LHCN-M2 (cell line): Measurements from ENCODE around the gene EGLN2. TPM values are rescaled to one million over a fixed set of nuclear protein-coding genes. Genes with fewer than 3 reads are reported as not detected.
"Not testable (repeated sequence)": the region's sequence is repeated elsewhere in the genome, so short reads cannot be mapped to it uniquely, and the experiment has no call there.

Source experiments
- DNase-seq: peaks from one replicate; pipeline ENCODE4 v3.0.0-alpha.2; 2012; ENCODE audit warnings: low read depth
- total RNA-seq: library from RNA; depleted of rRNA; stranded (reverse); fragments of >200 nt; gene quantifications from 2 replicates; pipeline ENCODE4 v1.2.3, GENCODE V29; 2014

Gene EGLN2
- total RNA-seq, 1 experiment from 2014 or later, result 101 TPM

DNA sequence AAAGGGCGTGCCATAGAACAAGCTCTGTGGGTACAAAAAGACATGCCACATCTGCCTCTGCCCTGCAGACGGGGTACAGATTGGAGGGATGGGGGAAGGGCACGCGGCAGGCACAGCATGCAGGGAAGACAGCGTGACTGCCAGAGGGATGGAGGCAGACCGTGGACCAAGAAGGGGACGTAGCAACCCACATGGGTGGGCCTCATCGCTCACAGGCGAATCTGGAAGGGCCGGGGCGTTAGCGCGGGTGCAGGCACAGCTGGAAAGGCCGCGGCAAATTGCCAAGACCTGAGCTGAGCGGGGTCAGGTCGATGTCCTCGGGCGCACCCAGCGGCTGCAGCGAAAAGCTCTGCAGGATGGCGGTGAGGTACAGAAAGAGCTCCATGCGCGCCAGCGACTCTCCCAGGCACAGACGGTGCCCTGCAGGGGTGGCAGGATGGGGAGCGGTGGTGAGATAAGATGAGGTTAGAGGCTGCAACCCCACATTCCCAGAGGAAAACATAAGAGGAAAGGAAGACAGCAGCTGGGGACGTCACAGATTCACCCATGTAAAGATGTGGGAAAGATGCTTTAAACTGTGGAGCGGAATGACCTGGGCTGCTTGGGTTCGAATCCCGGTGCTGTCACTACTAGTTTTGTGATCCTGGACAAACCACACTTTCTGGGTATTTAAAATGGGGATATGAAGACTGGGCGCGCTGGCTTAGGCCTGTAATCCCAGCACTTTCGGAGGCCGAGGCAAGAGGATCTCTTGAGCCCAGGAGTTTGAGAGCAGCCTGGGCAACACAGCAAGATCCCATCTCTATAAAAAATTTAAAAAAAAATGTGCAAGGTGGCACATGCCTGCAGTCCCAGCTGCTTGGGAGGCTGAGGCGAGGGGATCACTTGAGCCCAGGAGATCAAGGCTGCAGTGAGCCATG lies 19.7 kb downstream of the EGLN2 start:
- peak; percentile 44 for DNase-seq

DNA sequence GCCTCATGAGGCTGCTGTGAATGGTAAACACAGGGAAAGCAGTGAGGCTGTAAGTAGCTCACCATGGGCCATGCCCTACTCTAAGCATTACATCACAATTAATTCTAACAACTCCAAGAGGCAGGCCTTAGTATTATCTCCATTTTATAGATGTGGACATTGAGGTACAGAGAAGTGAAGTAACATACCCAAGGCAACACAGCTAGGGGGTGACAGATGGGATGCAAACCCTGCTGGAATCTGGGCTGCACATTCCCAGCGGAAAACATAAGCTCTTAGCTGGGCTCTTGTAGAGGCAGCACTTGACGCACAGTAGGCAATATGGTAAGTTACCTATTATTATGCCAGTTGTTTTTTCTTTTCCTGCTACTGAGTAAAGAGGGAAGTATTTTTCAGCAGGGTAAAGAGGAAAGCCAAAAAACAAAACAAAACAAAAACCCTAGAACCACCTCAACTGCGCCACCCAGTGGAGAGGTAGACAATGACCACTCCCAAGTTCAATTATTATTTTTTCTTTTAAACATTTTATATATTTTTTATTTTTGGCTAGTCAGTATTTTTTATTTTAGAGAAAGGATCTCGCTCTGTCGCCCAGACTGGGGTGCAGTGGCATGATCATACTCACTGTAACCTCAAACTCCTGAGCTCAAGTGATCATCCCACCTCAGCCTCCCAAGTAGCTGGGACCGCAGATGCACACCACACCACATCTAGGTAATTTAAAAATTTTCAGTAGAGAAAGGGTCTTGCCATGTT lies 20.7 kb downstream of the EGLN2 start:
- DNase-seq, result peak; percentile 36

GRCh38 chr19:40822161-40822560 lies 23.2 kb downstream of the EGLN2 start:
- DNase-seq, result no peak

GRCh38 chr19:40822704-40823553 lies 23.9 kb downstream of the EGLN2 start:
- DNase-seq, result not testable (repeated sequence)

- DNase-seq, result not testable (repeated sequence)
Measured at GRCh38 chr19:40824916-40825315, 25.9 kb downstream of the EGLN2 start.

GRCh38 chr19:40825460-40826095 lies 26.6 kb downstream of the EGLN2 start:
- not testable (repeated sequence) for DNase-seq

GRCh38 chr19:40826312-40826698 lies 27.3 kb downstream of the EGLN2 start:
- not testable (repeated sequence) for DNase-seq

DNA sequence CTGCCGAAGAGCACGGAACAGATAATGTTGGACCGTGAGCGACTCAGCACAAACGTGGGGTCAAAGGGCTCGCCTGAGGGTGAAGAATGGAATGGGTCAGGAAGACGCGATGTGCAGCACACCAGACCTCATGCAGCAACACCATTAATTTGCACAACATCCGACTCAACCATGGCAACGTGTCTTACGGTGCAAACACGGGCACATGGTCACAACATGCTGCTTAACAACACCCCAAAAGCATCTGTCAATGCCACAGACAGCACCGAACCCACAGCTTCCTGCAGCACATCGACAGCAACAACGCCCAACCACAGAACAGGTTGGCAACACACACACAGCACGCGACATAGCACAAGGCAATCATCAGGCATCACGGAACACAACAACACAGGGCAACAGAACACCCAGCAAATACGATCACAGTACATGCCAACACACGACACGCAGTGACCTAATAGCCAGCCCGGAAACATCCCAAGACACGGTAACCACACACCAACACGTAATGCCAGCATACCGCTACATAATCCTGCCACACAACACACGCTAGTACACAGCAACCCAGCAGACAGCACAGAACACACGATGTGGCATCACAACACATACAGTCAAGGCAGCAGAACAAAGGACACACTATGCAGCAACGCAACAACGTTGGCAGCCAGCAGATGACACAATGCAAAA lies 27.9 kb downstream of the EGLN2 start:
- DNase-seq, result not testable (repeated sequence)

DNA sequence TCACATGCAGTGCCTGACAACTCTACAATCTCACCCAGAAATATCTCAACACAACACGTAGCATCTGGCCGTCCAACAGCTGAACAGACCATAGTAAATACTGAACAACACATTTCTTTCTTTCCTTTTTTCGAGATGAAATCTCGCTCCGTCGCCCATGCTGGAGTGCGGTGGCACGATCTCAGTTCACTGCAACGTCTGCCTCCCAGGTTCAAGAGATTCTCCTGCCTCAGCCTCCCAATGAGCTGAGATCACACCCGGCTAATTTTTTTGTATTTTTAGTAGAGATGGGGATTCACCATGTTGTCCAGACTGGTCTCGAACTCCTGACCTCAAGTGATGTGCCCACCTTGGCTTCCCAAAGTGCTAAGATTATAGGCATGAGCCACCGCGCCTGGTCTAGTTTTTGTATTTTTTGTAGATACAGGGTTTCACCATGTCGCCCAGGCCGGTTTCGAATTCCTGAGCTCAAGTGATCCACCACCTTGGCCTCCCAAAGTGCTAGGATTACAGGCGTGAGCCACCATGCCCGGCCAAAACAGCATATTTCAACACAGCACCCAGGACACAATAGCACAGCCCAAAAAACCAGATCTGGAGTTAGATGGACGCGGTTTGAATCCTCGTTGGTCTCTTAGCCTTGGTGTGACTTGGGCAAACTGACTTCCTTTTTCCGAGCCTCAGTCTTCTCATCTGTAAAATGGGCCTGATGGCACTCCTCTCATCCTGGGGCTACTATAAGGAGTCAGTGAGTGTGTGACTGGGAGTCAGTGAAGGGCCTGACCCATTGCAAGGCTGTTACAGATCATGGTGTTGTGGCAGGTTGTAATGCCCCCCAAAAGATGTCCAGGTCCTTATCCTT lies 28.6 kb downstream of the EGLN2 start:
- no peak for DNase-seq

GRCh38 chr19:40829205-40829604 lies 30.2 kb downstream of the EGLN2 start:
- DNase-seq, result no peak

- not testable (repeated sequence) for DNase-seq
Measured at GRCh38 chr19:40830741-40831140, 31.8 kb downstream of the EGLN2 start.

GRCh38 chr19:40831502-40832430 lies 32.8 kb downstream of the EGLN2 start:
- peak; percentile 98 for DNase-seq

GRCh38 chr19:40832431-40832790 lies 33.4 kb downstream of the EGLN2 start:
- not testable (repeated sequence) for DNase-seq

- DNase-seq, result not testable (repeated sequence)
Measured at GRCh38 chr19:40833728-40834533, 34.9 kb downstream of the EGLN2 start.

- DNase-seq, result no peak
Measured at GRCh38 chr19:40836754-40837429, 37.9 kb downstream of the EGLN2 start.

GRCh38 chr19:40838477-40838876 lies 39.5 kb downstream of the EGLN2 start:
- DNase-seq, result not testable (repeated sequence)

GRCh38 chr19:40842012-40842411 lies 43.0 kb downstream of the EGLN2 start:
- not testable (repeated sequence) for DNase-seq
